ENCODE results near the gene CLDND2. TPM values are rescaled to one million over a fixed set of nuclear protein-coding genes. Genes with fewer than 3 reads are reported as not detected.

CLDND2 gene
- total and polyA plus RNA-seq, 2 experiments from 2014 or later = 7.7 TPM; not detected in 1

- H3K9me3 Mint-ChIP-seq = no peaks in the 10 kb centered on the region; the same call in 1 of the 3 replicates
- peaks cover 9% of the 10 kb centered on the region; the same call in 1 of the 2 replicates for H3K79me2 ChIP-seq (replicated peaks; ENCODE audit: insufficient read depth)
- H3F3A ChIP-seq (replicated peaks; ENCODE audit: low read depth) = 0 out of 2 replicates have a peak, but pooled peaks cover 3% of the 10 kb centered on the region
- no peak overlapping the region; the same call in 2 of the 3 replicates for H3K4me3 Mint-ChIP-seq
- ATAC-seq (no peak), DNase-seq (ENCODE audit: low spot score) (no peak)
- 0 out of 2 replicates have a peak overlapping the region, but pooled peaks have one; percentile 56 for H3K27ac Mint-ChIP-seq
- no peaks in the 10 kb centered on the region for H3K27me3 ChIP-seq (ENCODE audit: insufficient read depth)
- no peak overlapping the region; the same call in 1 of the 2 replicates for H3K27ac ChIP-seq (ENCODE audit: low read depth)
- TF ChIP-seq JUNB (IDR thresholded peaks at IDR 0.05; ENCODE audit: unreplicated experiment) = no peak
- TF ChIP-seq CREB1 (CRISPR knock-in tag; IDR thresholded peaks at IDR 0.05; ENCODE audit: low read depth) = no peak
- TF ChIP-seq REST (IDR thresholded peaks at IDR 0.05; ENCODE audit: unreplicated experiment) = no peak
- no peak for TF ChIP-seq NANOG (IDR thresholded peaks at IDR 0.05; ENCODE audit: borderline replicate concordance)
- TF ChIP-seq ZNF331 (CRISPR knock-in tag; IDR thresholded peaks at IDR 0.05; ENCODE audit: low read depth) = no peak
- TF ChIP-seq CTCF (conservative IDR thresholded peaks at IDR 0.05; ENCODE audit: low read depth in 2 of 2) = no peak
- no peak for TF ChIP-seq EZH2phosphoT487 (IDR thresholded peaks at IDR 0.05; ENCODE audit: unreplicated experiment)
- TF ChIP-seq ETS1 (IDR thresholded peaks at IDR 0.05) = no peak
- no peak for TF ChIP-seq EZH2 (IDR thresholded peaks at IDR 0.05; ENCODE audit: low read depth, unreplicated experiment)
- TF ChIP-seq POLR2AphosphoS5 (IDR thresholded peaks at IDR 0.05; ENCODE audit: low read depth) = no peak
- no peak for TF ChIP-seq ZNF462 (CRISPR knock-in tag; IDR thresholded peaks at IDR 0.05)
- no peak for TF ChIP-seq ZNF114 (CRISPR knock-in tag; IDR thresholded peaks at IDR 0.05)
- TF ChIP-seq STAT1 (IDR thresholded peaks at IDR 0.05; ENCODE audit: unreplicated experiment) = no peak
- H3K4me3 ChIP-seq = peak overlapping the region; percentile 22
- H3K4me1 Mint-ChIP-seq = peaks cover 22% of the 10 kb centered on the region
- no peaks in the 10 kb centered on the region for H3K9me2 ChIP-seq (ENCODE audit: insufficient read depth)
- peaks cover 20% of the 10 kb centered on the region for H3K27me3 Mint-ChIP-seq (ENCODE audit: insufficient read depth, low read depth, poor library complexity)
- H3K36me3 ChIP-seq (ENCODE audit: insufficient read depth) = no peaks in the 10 kb centered on the region
- H4K20me1 ChIP-seq (replicated peaks; ENCODE audit: insufficient read depth) = no peaks in the 10 kb centered on the region
- H3K4me2 ChIP-seq = peak overlapping the region; percentile 64
- 0 out of 2 replicates have a peak overlapping the region, but pooled peaks have one; percentile 66 for H2AFZ ChIP-seq
- 0 out of 2 replicates have a peak, but pooled peaks cover 8% of the 10 kb centered on the region for H3K4me1 ChIP-seq (ENCODE audit: insufficient read depth)
- H3K36me3 Mint-ChIP-seq (ENCODE audit: low read depth) = peaks cover 2% of the 10 kb centered on the region; the same call in 2 of the 3 replicates
These were observed 22.3 kb upstream of the CLDND2 start for GRCh38 chr19:51391073-51391611.

Measured in GM23338 (cell line).